HG03520 (cell line): ENCODE measurements around the gene C14orf93.
"Not testable (repeated sequence)": the region's sequence is repeated elsewhere in the genome, so short reads cannot be mapped to it uniquely, and the experiment has no call there.

ENCODE experiments used
- ATAC-seq: cut with Tn5 transposase; IDR thresholded peaks from one replicate; pipeline ENCODE4 v1.9.1; 2021; ENCODE audit warnings: mild to moderate bottlenecking, moderate library complexity; ENCODE audit not compliant: unreplicated experiment

C14orf93 gene

DNA sequence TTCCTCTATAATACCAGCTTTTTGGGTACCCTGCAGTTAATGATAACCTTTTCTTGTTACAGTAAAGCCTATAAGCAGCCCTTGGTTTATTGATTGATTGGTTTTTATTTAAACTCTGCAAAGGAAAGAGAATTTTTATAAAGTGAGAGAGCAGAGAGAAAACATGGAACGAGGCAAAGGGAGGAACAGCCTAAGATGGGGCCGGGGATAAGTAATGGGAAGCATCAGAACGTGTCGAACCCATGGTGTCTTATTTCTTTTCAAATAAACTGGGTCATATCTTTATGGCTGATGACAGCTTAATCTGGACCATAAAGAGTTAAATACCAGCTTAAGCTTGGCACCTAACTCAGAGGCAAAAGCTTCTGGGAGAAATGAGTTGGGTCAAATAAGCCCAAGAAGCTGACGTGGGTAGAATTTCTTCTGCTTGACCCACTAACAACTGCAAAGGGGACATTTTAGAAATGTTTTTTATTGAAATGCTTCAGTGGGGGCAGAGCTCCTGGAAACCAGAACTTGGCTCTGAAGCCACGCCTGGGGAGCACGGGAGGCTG, 12.0 kb upstream of the C14orf93 start:
- no peak for ATAC-seq

- no peak for ATAC-seq
These were observed 11.5 kb upstream of the C14orf93 start for GRCh38 chr14:23021434-23021833.

DNA sequence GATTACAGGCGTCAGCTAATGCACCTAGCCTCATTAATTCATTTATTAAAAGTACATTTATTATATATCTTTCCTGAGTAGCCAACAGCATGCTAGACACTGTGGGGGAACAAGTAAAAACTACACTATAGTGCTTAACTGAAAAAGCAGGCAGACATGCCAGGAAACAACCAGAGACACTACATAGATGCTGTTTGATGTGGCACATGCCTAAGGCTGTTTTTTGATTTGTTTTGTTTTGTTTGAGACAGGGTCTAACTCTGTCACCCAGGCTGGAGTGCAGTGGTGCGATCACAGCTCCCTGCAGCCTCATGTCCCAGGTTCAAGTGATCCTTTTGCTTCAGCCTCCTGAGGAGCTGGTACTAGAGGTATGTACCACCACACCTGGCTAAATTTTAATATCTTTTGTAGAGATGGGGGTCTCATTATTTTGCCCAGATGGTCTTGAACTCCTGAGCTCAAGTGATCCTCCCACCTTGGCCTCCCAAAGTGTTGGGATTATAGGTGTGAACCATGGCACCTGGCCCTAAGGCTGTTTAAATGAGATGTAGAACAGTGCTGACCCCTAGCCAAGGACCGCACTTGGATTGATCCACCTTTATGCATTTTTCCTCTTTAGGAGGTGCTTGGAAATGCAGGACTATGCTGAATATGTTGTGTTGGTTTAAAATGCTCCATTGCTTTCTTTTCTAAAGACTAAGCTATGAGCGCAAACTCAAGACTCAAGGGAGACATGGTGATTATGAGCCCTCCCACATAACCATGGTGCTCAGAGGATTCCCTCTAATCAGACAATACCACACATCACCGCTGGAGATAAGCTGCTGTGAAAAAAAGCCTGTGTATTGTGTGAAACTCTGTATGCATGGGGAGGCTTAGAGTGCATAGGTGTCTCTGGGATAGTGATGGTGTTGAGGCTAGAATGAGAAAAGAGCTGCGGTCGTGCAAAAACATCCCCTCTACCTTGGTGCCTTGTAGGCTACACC, 10.5 kb upstream of the C14orf93 start:
- no peak for ATAC-seq

DNA sequence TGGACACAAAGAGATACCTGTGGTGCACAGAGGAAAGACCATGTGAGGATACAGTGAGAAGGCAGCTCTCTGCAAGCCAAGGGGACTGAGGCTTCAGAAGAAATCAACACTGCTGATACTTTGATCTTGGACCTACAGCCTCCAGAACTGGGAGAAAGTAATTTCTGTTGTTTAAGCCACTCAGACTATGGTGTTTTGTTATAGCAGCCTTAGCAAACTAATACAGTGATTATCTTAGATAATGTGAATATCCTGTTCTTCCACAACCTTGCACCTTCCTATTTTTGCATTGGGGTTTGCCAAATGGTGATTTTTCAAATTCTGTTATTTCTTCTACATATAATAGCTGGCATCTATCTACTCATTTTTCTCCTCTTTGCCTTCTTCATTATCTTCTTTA, 8.2 kb upstream of the C14orf93 start:
- ATAC-seq: no peak

DNA sequence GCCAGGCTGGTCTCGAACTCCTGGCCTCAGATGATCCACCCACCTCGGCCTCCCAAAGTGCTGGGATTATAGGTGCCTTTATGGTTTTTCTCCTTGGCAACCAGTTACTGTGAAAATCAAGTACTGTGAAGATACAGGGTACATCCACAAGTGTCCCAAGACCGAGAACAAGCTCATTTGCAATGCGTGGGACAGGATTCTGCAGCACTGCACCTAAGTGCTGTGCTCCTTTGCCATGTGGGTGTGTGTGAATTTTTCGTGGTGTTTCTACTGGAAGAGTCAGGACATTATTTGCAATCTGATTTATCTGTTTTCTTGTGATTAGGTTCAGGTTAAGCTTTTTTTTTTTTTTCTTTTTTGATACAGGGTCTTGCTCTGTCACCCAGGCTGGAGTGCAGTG, 7.1 kb upstream of the C14orf93 start:
- no peak for ATAC-seq

GRCh38 chr14:23015618-23016017, 5.7 kb upstream of the C14orf93 start:
- ATAC-seq: no peak

DNA sequence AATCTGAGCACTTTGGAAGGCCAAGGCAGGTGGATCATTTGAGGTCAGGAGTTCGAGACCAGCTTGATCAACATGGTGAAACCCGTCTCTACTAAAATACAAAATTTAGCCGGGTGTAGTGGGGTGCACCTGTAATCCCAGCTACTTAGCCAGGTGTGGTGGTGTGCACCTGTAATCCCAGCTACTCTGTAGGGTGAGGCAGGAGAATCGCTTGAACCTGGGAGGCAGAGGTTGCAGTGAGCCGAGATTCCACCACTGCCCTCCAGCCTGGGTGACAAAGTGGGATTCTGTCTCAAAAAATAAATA, 3.8 kb upstream of the C14orf93 start:
- not testable (repeated sequence) for ATAC-seq

DNA sequence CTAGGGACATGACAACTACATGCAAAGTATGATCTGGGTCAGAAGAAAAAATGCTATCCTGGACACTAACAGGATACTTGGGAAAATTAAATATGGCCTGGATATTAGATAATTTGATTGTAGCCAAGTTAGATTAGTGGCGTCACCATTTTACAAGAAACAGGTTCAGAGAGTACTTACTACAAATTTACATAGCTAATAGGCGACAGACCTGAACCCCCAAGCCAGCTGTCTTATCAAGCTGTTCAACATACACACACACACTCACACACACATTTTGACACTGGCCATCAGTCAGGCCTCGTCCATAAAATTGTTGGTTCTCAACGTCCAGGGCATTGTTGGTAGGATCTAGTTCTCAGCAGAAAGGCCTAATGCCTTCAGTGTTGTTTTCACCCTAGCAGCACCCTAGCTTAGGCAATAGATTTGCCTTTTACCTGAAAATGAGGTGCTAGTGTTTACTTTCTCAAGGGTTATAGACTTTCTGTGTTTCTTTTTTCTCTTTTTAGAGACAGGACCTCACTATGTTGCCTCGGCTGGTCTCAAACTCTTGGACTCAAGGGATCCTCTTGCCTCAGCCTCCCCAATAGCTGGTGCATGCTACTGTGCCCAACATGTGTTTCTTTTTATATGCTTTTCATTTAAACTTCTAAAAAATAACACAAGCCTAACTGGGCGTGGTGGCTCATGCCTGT, 3.3 kb upstream of the C14orf93 start:
- ATAC-seq: no peak

GRCh38 chr14:23009483-23009938, 432 bp downstream of the C14orf93 start:
- no peak for ATAC-seq

DNA sequence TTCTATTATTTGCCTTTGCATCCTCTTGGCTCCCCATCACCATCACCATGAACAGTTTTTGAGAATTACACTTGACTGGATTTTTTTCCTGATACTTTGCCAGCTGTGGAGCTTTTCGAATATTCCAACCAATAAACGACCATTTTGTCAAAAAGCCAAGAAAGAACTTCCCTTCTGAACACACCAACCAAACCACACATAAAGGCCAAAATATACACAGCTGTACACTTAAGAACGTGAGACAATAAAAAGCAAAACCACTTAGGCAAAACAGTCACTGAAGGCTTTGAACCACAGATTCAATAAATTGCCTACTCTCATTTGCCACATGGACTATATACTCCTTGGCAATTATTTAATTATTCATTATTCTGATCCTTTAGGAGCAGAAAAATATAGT, 1.1 kb downstream of the C14orf93 start:
- no peak for ATAC-seq

GRCh38 chr14:23006544-23007419, 3.2 kb downstream of the C14orf93 start:
- peak; percentile 95 for ATAC-seq

GRCh38 chr14:23006188-23006534, 3.8 kb downstream of the C14orf93 start:
- ATAC-seq: no peak

GRCh38 chr14:23005451-23006187, 4.3 kb downstream of the C14orf93 start:
- no peak for ATAC-seq

DNA sequence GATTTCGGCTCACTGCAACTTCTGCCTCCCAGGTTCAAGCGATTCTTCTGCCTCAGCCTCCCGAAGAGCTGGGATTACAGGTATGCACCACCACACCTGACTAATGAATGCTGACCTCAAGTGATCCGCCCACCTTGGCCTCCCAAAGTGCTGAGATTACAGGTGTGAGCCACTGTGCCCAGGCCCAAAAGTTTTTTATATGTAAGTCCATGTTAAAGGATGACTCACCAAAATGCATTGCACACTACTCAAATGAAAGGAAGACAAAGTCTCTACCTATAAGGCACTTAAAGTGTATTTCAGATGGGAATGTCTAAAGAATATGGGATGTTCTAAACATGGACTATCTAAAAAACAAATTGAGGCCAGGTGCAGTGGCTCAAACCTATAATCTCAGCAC, 5.7 kb downstream of the C14orf93 start:
- ATAC-seq: not testable (repeated sequence)

DNA sequence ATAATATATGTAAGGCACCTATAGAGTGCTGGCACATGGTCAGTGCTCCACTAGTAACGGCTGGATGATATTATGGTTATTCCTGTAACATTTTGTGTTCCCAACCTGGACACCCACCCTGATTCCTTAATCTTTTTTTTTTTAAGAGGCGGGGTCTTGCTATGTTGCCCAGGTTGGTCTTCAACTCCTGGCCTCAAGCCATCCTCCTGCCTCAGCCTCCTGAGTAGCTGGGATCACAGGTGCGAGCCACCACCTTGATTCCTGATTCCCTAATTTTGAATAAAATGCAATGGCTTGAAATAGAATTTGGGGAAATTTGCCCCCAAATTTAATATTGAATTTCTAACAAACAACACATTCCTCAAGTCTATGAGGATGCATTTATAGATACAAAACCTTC, 7.4 kb downstream of the C14orf93 start:
- no peak for ATAC-seq

- no peak for ATAC-seq
These were observed 9.1 kb downstream of the C14orf93 start for GRCh38 chr14:23000860-23001259.

GRCh38 chr14:22998329-22999012, 11.5 kb downstream of the C14orf93 start:
- ATAC-seq: no peak

- ATAC-seq: no peak
These were observed 12.1 kb downstream of the C14orf93 start for GRCh38 chr14:22997676-22998323.
